ENCODE results near the gene XDH.
A peak's percentile ranks its signal among the peaks of the same experiment; 100 is the strongest.

XDH gene

GRCh38 chr2:31386648-31387047, 27.9 kb downstream of the XDH start:
- TF ChIP-seq CTCF (IDR thresholded peaks at IDR 0.05; ENCODE audit: low read depth, low read length): peak; percentile 36; the same call in 1 of the 2 replicates
- peaks cover 4% of the 10 kb centered on the region for H3K27me3 ChIP-seq (ENCODE audit: insufficient read depth, low read depth, severe bottlenecking)
- H3K4me3 ChIP-seq (ENCODE audit: low read depth, low read length): no peak overlapping the region
- H3K9me3 ChIP-seq (ENCODE audit: severe bottlenecking): no peaks in the 10 kb centered on the region
- H3K36me3 ChIP-seq: no peaks in the 10 kb centered on the region
- peak; percentile 43 for DNase-seq
- H3K27ac ChIP-seq: no peak overlapping the region

GRCh38 chr2:31386172-31386571, 28.4 kb downstream of the XDH start:
- TF ChIP-seq CTCF (IDR thresholded peaks at IDR 0.05; ENCODE audit: low read depth, low read length): no peak
- no peak for DNase-seq
- Histone ChIP-seq H3K27ac (no peak overlapping the region), H3K4me3 (ENCODE audit: low read depth, low read length) (no peak overlapping the region), H3K36me3 (no peaks in the 10 kb centered on the region), H3K9me3 (ENCODE audit: severe bottlenecking) (no peaks in the 10 kb centered on the region), H3K27me3 (ENCODE audit: insufficient read depth, low read depth, severe bottlenecking) (peaks cover 4% of the 10 kb centered on the region)

- no peak for DNase-seq
- Histone ChIP-seq H3K27me3 (ENCODE audit: insufficient read depth, low read depth, severe bottlenecking) (peaks cover 4% of the 10 kb centered on the region), H3K9me3 (ENCODE audit: severe bottlenecking) (no peaks in the 10 kb centered on the region), H3K36me3 (no peaks in the 10 kb centered on the region), H3K27ac (no peak overlapping the region), H3K4me3 (ENCODE audit: low read depth, low read length) (no peak overlapping the region)
- no peak for TF ChIP-seq CTCF (IDR thresholded peaks at IDR 0.05; ENCODE audit: low read depth, low read length)
Observed at GRCh38 chr2:31384771-31385276, 29.7 kb downstream of the XDH start.

GRCh38 chr2:31384351-31384750, 30.2 kb downstream of the XDH start:
- Histone ChIP-seq H3K36me3 (no peaks in the 10 kb centered on the region), H3K27ac (no peak overlapping the region), H3K9me3 (ENCODE audit: severe bottlenecking) (no peaks in the 10 kb centered on the region), H3K27me3 (ENCODE audit: insufficient read depth, low read depth, severe bottlenecking) (peaks cover 4% of the 10 kb centered on the region), H3K4me3 (ENCODE audit: low read depth, low read length) (no peak overlapping the region)
- no peak for DNase-seq
- TF ChIP-seq CTCF (IDR thresholded peaks at IDR 0.05; ENCODE audit: low read depth, low read length): no peak

- TF ChIP-seq CTCF (IDR thresholded peaks at IDR 0.05; ENCODE audit: low read depth, low read length): no peak
- Histone ChIP-seq H3K4me3 (ENCODE audit: low read depth, low read length) (no peak overlapping the region), H3K36me3 (no peaks in the 10 kb centered on the region), H3K9me3 (ENCODE audit: severe bottlenecking) (no peaks in the 10 kb centered on the region), H3K27ac (no peak overlapping the region), H3K27me3 (ENCODE audit: insufficient read depth, low read depth, severe bottlenecking) (peaks cover 4% of the 10 kb centered on the region)
- no peak for DNase-seq
Observed at GRCh38 chr2:31383471-31384153, 30.9 kb downstream of the XDH start.
